CD4-positive, alpha-beta memory T cell (primary cell): Measurements from ENCODE around the gene CAMSAP1. TPM values are rescaled to one million over a fixed set of nuclear protein-coding genes. Genes with fewer than 3 reads are reported as not detected.
A peak's percentile ranks its signal among the peaks of the same experiment; 100 is the strongest.

Experiments used
- CTCF ChIA-PET: fragments of 350-600 bp; sonication (Branson Sonifier 250); formaldehyde crosslinking; loops from one replicate; lab custom pipeline; 2021; ENCODE audit warnings: inconsistent platforms; ENCODE audit not compliant: partially characterized antibody; lab: Charles Lee
- POLR2A ChIA-PET: fragments of 350-600 bp; sonication (Branson Sonifier 250); formaldehyde crosslinking; loops from one replicate; lab custom pipeline; 2021; ENCODE audit not compliant: partially characterized antibody; lab: Charles Lee
- DNase-seq, 5 donors: peaks; one replicate each; pipeline versions ENCODE4 v3.0.0 to v3.0.0-alpha.2; 2020 to 2022; ENCODE audit warnings: mixed read lengths in 1 of 5
- H3K27ac ChIP-seq: one replicate; pipeline ENCODE4 v1.7.0; 2013; ENCODE audit warnings: low read depth, low read length
- H3K27me3 ChIP-seq: 2 replicates; pipeline ENCODE4 v1.7.0; 2013; ENCODE audit warnings: mild to moderate bottlenecking, low read length, moderate library complexity; ENCODE audit not compliant: insufficient read depth
- H3K36me3 ChIP-seq: 2 replicates; pipeline ENCODE4 v1.7.0; 2013; ENCODE audit warnings: mild to moderate bottlenecking, low read length, moderate library complexity; ENCODE audit not compliant: insufficient read depth
- H3K4me1 ChIP-seq: 2 replicates; pipeline ENCODE4 v1.7.0; 2013; ENCODE audit warnings: mild to moderate bottlenecking, low read length, moderate library complexity; ENCODE audit not compliant: insufficient read depth
- H3K4me3 ChIP-seq, 2 donors: one replicate each; pipeline ENCODE4 v1.7.0; 2013; ENCODE audit warnings: low read length in 2 of 2, mild to moderate bottlenecking in 1 of 2
- H3K9me3 ChIP-seq, 2 donors: one replicate each; pipeline ENCODE4 v1.7.0; 2013; ENCODE audit warnings: low read length in 2 of 2, control low read depth in 1 of 2; ENCODE audit not compliant: control insufficient read depth in 1 of 2
- H3K27ac Mint-ChIP-seq, 7 donors: one replicate each; pipeline ENCODE4 v1.8.0; 2020 to 2021; ENCODE audit warnings: mixed read lengths in 7 of 7, mild to moderate bottlenecking in 6 of 7, inconsistent platforms in 3 of 7, moderate library complexity in 3 of 7
- H3K27me3 Mint-ChIP-seq, 2 donors: one replicate each; pipeline ENCODE4 v1.8.0; 2020 to 2021; ENCODE audit warnings: mixed read lengths in 2 of 2
- H3K36me3 Mint-ChIP-seq, 2 donors: one replicate each; pipeline ENCODE4 v1.8.0; 2020 to 2021; ENCODE audit warnings: mixed read lengths in 2 of 2, inconsistent platforms in 1 of 2, mild to moderate bottlenecking in 1 of 2
- H3K4me1 Mint-ChIP-seq, 4 donors: one replicate each; pipeline ENCODE4 v1.8.0; 2020 to 2021; ENCODE audit warnings: mixed read lengths in 4 of 4, mild to moderate bottlenecking in 1 of 4
- H3K4me3 Mint-ChIP-seq, 8 donors: one replicate each; pipeline ENCODE4 v1.8.0; 2020 to 2021; ENCODE audit warnings: mixed read lengths in 8 of 8, mild to moderate bottlenecking in 7 of 8, moderate library complexity in 6 of 8, inconsistent platforms in 3 of 8
- H3K9me3 Mint-ChIP-seq, 8 donors: one replicate each; pipeline ENCODE4 v1.8.0; 2020 to 2021; ENCODE audit warnings: mixed read lengths in 8 of 8, mild to moderate bottlenecking in 5 of 8, inconsistent platforms in 3 of 8, moderate library complexity in 1 of 8
- intact Hi-C: fragments of 100-400 bp; cut with micrococcal nuclease; formaldehyde crosslinking; loops from one replicate; pipeline ENCODE4 v1.15.1; 2023
- polyA plus RNA-seq, 2 donors: library from polyadenylated mRNA; unstranded; fragments of 300-500 nt; fragmentation: Illumina TruSeq; gene quantifications; one replicate each; pipeline ENCODE4 v1.2.3, GENCODE V29; 2021
- total RNA-seq, 2 experiments: library from RNA; stranded (reverse); gene quantifications; one replicate each; pipeline ENCODE4 v1.2.3, GENCODE V29; 2021

Gene CAMSAP1
- total and polyA plus RNA-seq, 4 experiments from 2014 or later, result 0.76 to 51.7 (median 22.5) TPM

GRCh38 chr9:135901826-135902225 is 5.5 kb downstream of the CAMSAP1 start:
- Histone ChIP-seq H3K4me1 (peaks cover 36% of the 10 kb centered on the region), H3K9me3 (no peaks in the 10 kb centered on the region), H3K36me3 (no peaks in the 10 kb centered on the region), H3K27me3 (no peaks in the 10 kb centered on the region), H3K27ac (no peak overlapping the region), H3K4me3 (no peak overlapping the region)
- no peak overlapping the region for H3K4me3 Mint-ChIP-seq
- ChIA-PET POLR2A (no interaction called here), CTCF (no interaction called here)
- H3K4me1 Mint-ChIP-seq, result peaks cover 49 to 71% (median 62%) of the 10 kb centered on the region in 4 donors
- intact Hi-C loops, result no loop called here
- peaks cover 0 to 5% (median 0%) of the 10 kb centered on the region in 8 donors for H3K9me3 Mint-ChIP-seq
- peaks cover 3 to 8% of the 10 kb centered on the region in 2 donors for H3K36me3 Mint-ChIP-seq
- no peak for DNase-seq
- peak overlapping the region in 1 of 7 donors; percentile 43 for H3K27ac Mint-ChIP-seq
- H3K27me3 Mint-ChIP-seq, result no peaks in the 10 kb centered on the region

GRCh38 chr9:135901031-135901758 is 6.2 kb downstream of the CAMSAP1 start:
- peaks cover 34% of the 10 kb centered on the region for H3K4me1 ChIP-seq
- no peaks in the 10 kb centered on the region for H3K27me3 ChIP-seq
- ChIA-PET POLR2A (no interaction called here), CTCF (no interaction called here)
- no peaks in the 10 kb centered on the region for H3K36me3 ChIP-seq
- peaks cover 0 to 5% (median 0%) of the 10 kb centered on the region in 8 donors for H3K9me3 Mint-ChIP-seq
- H3K27ac ChIP-seq, result no peak overlapping the region
- no peak for DNase-seq
- H3K4me1 Mint-ChIP-seq, result peaks cover 54 to 75% (median 65%) of the 10 kb centered on the region in 4 donors
- H3K9me3 ChIP-seq, result no peaks in the 10 kb centered on the region
- H3K4me3 ChIP-seq, result no peak overlapping the region
- no peaks in the 10 kb centered on the region for H3K27me3 Mint-ChIP-seq
- peak overlapping the region in 2 of 7 donors; percentile 1 to 51 for H3K27ac Mint-ChIP-seq
- intact Hi-C loops, result no loop called here
- no peak overlapping the region for H3K4me3 Mint-ChIP-seq
- peaks cover 3 to 7% of the 10 kb centered on the region in 2 donors for H3K36me3 Mint-ChIP-seq

GRCh38 chr9:135898634-135899407 is 8.5 kb downstream of the CAMSAP1 start:
- H3K4me1 ChIP-seq, result peaks cover 27% of the 10 kb centered on the region
- Mint-ChIP-seq H3K4me3 (peak overlapping the region in 6 of 8 donors; percentile 4 to 64 (median 24)), H3K4me1 (peaks cover 52 to 79% (median 66%) of the 10 kb centered on the region in 4 donors), H3K27me3 (no peaks in the 10 kb centered on the region), H3K27ac (peak overlapping the region in 5 of 7 donors; percentile 3 to 38 (median 11)), H3K36me3 (peaks cover 3 to 4% of the 10 kb centered on the region in 2 donors), H3K9me3 (peaks cover 0 to 5% (median 0%) of the 10 kb centered on the region in 8 donors)
- DNase-seq, result no peak
- H3K36me3 ChIP-seq, result no peaks in the 10 kb centered on the region
- no peaks in the 10 kb centered on the region for H3K27me3 ChIP-seq
- H3K9me3 ChIP-seq, result no peaks in the 10 kb centered on the region
- ChIA-PET CTCF (interaction anchor here (1.3 kb wide), 1 partner anchor 10 kb away, joined by 3 read pairs; no protein-coding TSS in a partner anchor), POLR2A (no interaction called here)
- H3K27ac ChIP-seq, result no peak overlapping the region
- intact Hi-C loops, result no loop called here
- H3K4me3 ChIP-seq, result no peak overlapping the region

GRCh38 chr9:135896626-135897025 is 10.7 kb downstream of the CAMSAP1 start:
- H3K9me3 ChIP-seq, result no peaks in the 10 kb centered on the region
- peaks cover 3 to 4% of the 10 kb centered on the region in 2 donors for H3K36me3 Mint-ChIP-seq
- H3K27me3 Mint-ChIP-seq, result no peaks in the 10 kb centered on the region
- H3K27ac ChIP-seq, result no peak overlapping the region
- H3K4me3 Mint-ChIP-seq, result peak overlapping the region in 1 of 8 donors; percentile 25
- no peaks in the 10 kb centered on the region for H3K27me3 ChIP-seq
- ChIA-PET POLR2A (no interaction called here), CTCF (interaction anchor here (0.6 to 0.9 kb wide), 3 partner anchors 29 to 376 kb away, joined by 3 read pairs; no protein-coding TSS in a partner anchor)
- H3K4me3 ChIP-seq, result no peak overlapping the region
- no peak for DNase-seq
- H3K4me1 Mint-ChIP-seq, result peaks cover 58 to 79% (median 69%) of the 10 kb centered on the region in 4 donors
- H3K27ac Mint-ChIP-seq, result peak overlapping the region in 1 of 7 donors; percentile 19
- intact Hi-C loops, result no loop called here
- peaks cover 37% of the 10 kb centered on the region for H3K4me1 ChIP-seq
- no peaks in the 10 kb centered on the region for H3K36me3 ChIP-seq
- peaks cover 0 to 5% (median 0%) of the 10 kb centered on the region in 8 donors for H3K9me3 Mint-ChIP-seq

GRCh38 chr9:135896205-135896604 is 11.1 kb downstream of the CAMSAP1 start:
- Histone ChIP-seq H3K27me3 (no peaks in the 10 kb centered on the region), H3K27ac (no peak overlapping the region), H3K9me3 (no peaks in the 10 kb centered on the region), H3K36me3 (no peaks in the 10 kb centered on the region), H3K4me3 (no peak overlapping the region), H3K4me1 (peaks cover 40% of the 10 kb centered on the region)
- Mint-ChIP-seq H3K36me3 (peaks cover 3 to 4% of the 10 kb centered on the region in 2 donors), H3K27me3 (no peaks in the 10 kb centered on the region), H3K4me1 (peaks cover 59 to 80% (median 69%) of the 10 kb centered on the region in 4 donors), H3K4me3 (no peak overlapping the region), H3K9me3 (peaks cover 0 to 5% (median 0%) of the 10 kb centered on the region in 8 donors), H3K27ac (no peak overlapping the region)
- intact Hi-C loops, result no loop called here
- ChIA-PET POLR2A (no interaction called here), CTCF (interaction anchor here (0.6 to 0.9 kb wide), 2 partner anchors 28 to 376 kb away, joined by 3 read pairs; no protein-coding TSS in a partner anchor)
- DNase-seq, result no peak

GRCh38 chr9:135895202-135895848 is 12.0 kb downstream of the CAMSAP1 start:
- H3K4me1 Mint-ChIP-seq, result peaks cover 60 to 85% (median 69%) of the 10 kb centered on the region in 4 donors
- H3K4me3 ChIP-seq, result no peak overlapping the region
- ChIA-PET CTCF (no interaction called here), POLR2A (interaction anchor here (0.6 kb wide), 1 partner anchor 12 kb away, joined by 3 read pairs; the partner anchor contains the start of gene CAMSAP1)
- peaks cover 3 to 4% of the 10 kb centered on the region in 2 donors for H3K36me3 Mint-ChIP-seq
- H3K4me3 Mint-ChIP-seq, result no peak overlapping the region
- peak overlapping the region in 4 of 7 donors; percentile 2 to 21 (median 4) for H3K27ac Mint-ChIP-seq
- H3K4me1 ChIP-seq, result peaks cover 48% of the 10 kb centered on the region
- H3K9me3 Mint-ChIP-seq, result peaks cover 0 to 5% (median 0%) of the 10 kb centered on the region in 8 donors
- H3K36me3 ChIP-seq, result no peaks in the 10 kb centered on the region
- no peak for DNase-seq
- H3K27ac ChIP-seq, result no peak overlapping the region
- H3K9me3 ChIP-seq, result no peaks in the 10 kb centered on the region
- intact Hi-C loops, result no loop called here
- no peaks in the 10 kb centered on the region for H3K27me3 Mint-ChIP-seq
- H3K27me3 ChIP-seq, result no peaks in the 10 kb centered on the region
